SHP77 (cell line): Measurements from ENCODE around the gene MAST4.
A peak's percentile ranks its signal among the peaks of the same experiment; 100 is the strongest.

Experiments used
- DNase-seq, 2 experiments: peaks; one replicate each; lab custom pipeline; 2025; lab: John Stamatoyannopoulos, UW

Gene MAST4

GRCh38 chr5:66960369-66961137 is 364.4 kb downstream of the MAST4 start:
- no peak for DNase-seq

- DNase-seq: no peak
These were observed 367.4 kb downstream of the MAST4 start for GRCh38 chr5:66963559-66963971.

GRCh38 chr5:66966439-66966838 is 370.2 kb downstream of the MAST4 start:
- no peak for DNase-seq

- DNase-seq: no peak
These were observed 370.9 kb downstream of the MAST4 start for GRCh38 chr5:66967102-66967501.

GRCh38 chr5:66967826-66968262 is 371.7 kb downstream of the MAST4 start:
- DNase-seq: no peak

GRCh38 chr5:66969484-66969883 is 373.3 kb downstream of the MAST4 start:
- DNase-seq: no peak

GRCh38 chr5:66969963-66970362 is 373.8 kb downstream of the MAST4 start:
- no peak for DNase-seq

- DNase-seq: no peak
These were observed 375.8 kb downstream of the MAST4 start for GRCh38 chr5:66972004-66972403.

GRCh38 chr5:66974256-66974655 is 378.1 kb downstream of the MAST4 start:
- no peak for DNase-seq

GRCh38 chr5:66976108-66976507 is 379.9 kb downstream of the MAST4 start:
- no peak for DNase-seq

- no peak for DNase-seq
These were observed 383.5 kb downstream of the MAST4 start for GRCh38 chr5:66979738-66980137.

GRCh38 chr5:66981266-66982055 is 385.3 kb downstream of the MAST4 start:
- no peak for DNase-seq

GRCh38 chr5:66982056-66982387 is 385.8 kb downstream of the MAST4 start:
- DNase-seq: no peak

GRCh38 chr5:66982470-66982869 is 386.3 kb downstream of the MAST4 start:
- DNase-seq: no peak

GRCh38 chr5:66985417-66985816 is 389.2 kb downstream of the MAST4 start:
- no peak for DNase-seq

- no peak for DNase-seq
These were observed 389.8 kb downstream of the MAST4 start for GRCh38 chr5:66986009-66986408.

- DNase-seq: no peak
These were observed 390.3 kb downstream of the MAST4 start for GRCh38 chr5:66986534-66986933.

GRCh38 chr5:66987126-66987525 is 390.9 kb downstream of the MAST4 start:
- DNase-seq: no peak

GRCh38 chr5:66987540-66987939 is 391.3 kb downstream of the MAST4 start:
- no peak for DNase-seq

GRCh38 chr5:66987949-66988838 is 392.0 kb downstream of the MAST4 start:
- DNase-seq: peak; percentile 33 to 36

- DNase-seq: no peak
These were observed 393.1 kb downstream of the MAST4 start for GRCh38 chr5:66989286-66989685.

- no peak for DNase-seq
These were observed 393.6 kb downstream of the MAST4 start for GRCh38 chr5:66989781-66990180.
